Muscle layer of duodenum (tissue), 2 donors: ENCODE results near the gene PLCG2.
"Not testable (repeated sequence)": the region's sequence is repeated elsewhere in the genome, so short reads cannot be mapped to it uniquely, and the experiment has no call there.

Experiments
- H3K27ac ChIP-seq: one replicate; pipeline ENCODE4 v1.7.0; 2013; ENCODE audit warnings: mild to moderate bottlenecking, low read length
- H3K27me3 ChIP-seq: one replicate; pipeline ENCODE4 v1.7.0; 2013; ENCODE audit warnings: low read depth, mild to moderate bottlenecking, control low read depth, low read length
- H3K36me3 ChIP-seq, 2 donors: one replicate each; pipeline ENCODE4 v1.7.0; 2013; ENCODE audit warnings: low read length in 2 of 2, control low read depth in 1 of 2, mild to moderate bottlenecking in 1 of 2; ENCODE audit not compliant: insufficient read depth in 2 of 2, control insufficient read depth in 1 of 2
- H3K4me1 ChIP-seq, 2 donors: one replicate each; pipeline ENCODE4 v1.7.0; 2013; ENCODE audit warnings: low read length in 2 of 2, mild to moderate bottlenecking in 2 of 2, control low read depth in 1 of 2, moderate library complexity in 1 of 2; ENCODE audit not compliant: insufficient read depth in 2 of 2, control insufficient read depth in 1 of 2
- H3K4me3 ChIP-seq, 2 donors: one replicate each; pipeline ENCODE4 v1.7.0; 2013; ENCODE audit warnings: low read length in 2 of 2, low read depth in 1 of 2, mild to moderate bottlenecking in 1 of 2
- H3K9me3 ChIP-seq, 2 donors: one replicate each; pipeline ENCODE4 v1.7.0; 2013; ENCODE audit warnings: low read length in 2 of 2, control low read depth in 1 of 2, mild to moderate bottlenecking in 1 of 2; ENCODE audit not compliant: control insufficient read depth in 1 of 2
- donor health status: healthy.

PLCG2 gene

GRCh38 chr16:81925016-81925415 lies 145.9 kb downstream of the PLCG2 start:
- Histone ChIP-seq H3K4me1 (no peaks in the 10 kb centered on the region), H3K4me3 (no peak overlapping the region), H3K27ac (no peak overlapping the region), H3K27me3 (no peaks in the 10 kb centered on the region), H3K9me3 (no peaks in the 10 kb centered on the region), H3K36me3 (peaks cover 7 to 15% of the 10 kb centered on the region in 2 donors)

GRCh38 chr16:81926036-81926435 lies 146.9 kb downstream of the PLCG2 start:
- Histone ChIP-seq H3K27me3 (no peaks in the 10 kb centered on the region), H3K36me3 (peaks cover 7 to 12% of the 10 kb centered on the region in 2 donors)

GRCh38 chr16:81927561-81928185 lies 148.6 kb downstream of the PLCG2 start:
- Histone ChIP-seq H3K4me3 (no peak overlapping the region), H3K27me3 (no peaks in the 10 kb centered on the region), H3K27ac (no peak overlapping the region), H3K9me3 (no peaks in the 10 kb centered on the region), H3K36me3 (peaks cover 6 to 10% of the 10 kb centered on the region in 2 donors), H3K4me1 (no peaks in the 10 kb centered on the region)

More at GRCh38 chr16:81926036-81926435, 146.9 kb downstream of the PLCG2 start:
- H3K27ac ChIP-seq, result no peak overlapping the region
- no peaks in the 10 kb centered on the region for H3K4me1 ChIP-seq
- H3K4me3 ChIP-seq, result no peak overlapping the region
- H3K9me3 ChIP-seq, result no peaks in the 10 kb centered on the region

- H3K4me1 ChIP-seq, result no peaks in the 10 kb centered on the region
Observed at GRCh38 chr16:81928271-81928918, 149.3 kb downstream of the PLCG2 start.

GRCh38 chr16:81928975-81929374 lies 149.9 kb downstream of the PLCG2 start:
- Histone ChIP-seq H3K27me3 (no peaks in the 10 kb centered on the region), H3K9me3 (no peaks in the 10 kb centered on the region), H3K36me3 (peaks cover 4 to 10% of the 10 kb centered on the region in 2 donors), H3K4me3 (no peak overlapping the region), H3K4me1 (no peaks in the 10 kb centered on the region), H3K27ac (no peak overlapping the region)

More at GRCh38 chr16:81928271-81928918, 149.3 kb downstream of the PLCG2 start:
- Histone ChIP-seq H3K4me3 (no peak overlapping the region), H3K27ac (no peak overlapping the region), H3K36me3 (peaks cover 6 to 10% of the 10 kb centered on the region in 2 donors), H3K27me3 (no peaks in the 10 kb centered on the region), H3K9me3 (no peaks in the 10 kb centered on the region)

- peaks cover 3 to 10% of the 10 kb centered on the region in 2 donors for H3K36me3 ChIP-seq
- H3K4me1 ChIP-seq, result no peaks in the 10 kb centered on the region
- H3K27me3 ChIP-seq, result no peaks in the 10 kb centered on the region
- H3K27ac ChIP-seq, result no peak overlapping the region
- H3K9me3 ChIP-seq, result no peaks in the 10 kb centered on the region
- H3K4me3 ChIP-seq, result no peak overlapping the region
Observed at GRCh38 chr16:81929841-81930240, 150.8 kb downstream of the PLCG2 start.

- peaks cover 3 to 10% of the 10 kb centered on the region in 2 donors for H3K36me3 ChIP-seq
- no peaks in the 10 kb centered on the region for H3K27me3 ChIP-seq
- H3K9me3 ChIP-seq, result no peaks in the 10 kb centered on the region
- H3K4me1 ChIP-seq, result peaks cover 0 to 8% of the 10 kb centered on the region in 2 donors
- no peak overlapping the region for H3K4me3 ChIP-seq
- H3K27ac ChIP-seq, result no peak overlapping the region
Observed at GRCh38 chr16:81931927-81932326, 152.8 kb downstream of the PLCG2 start.

- peaks cover 0 to 10% of the 10 kb centered on the region in 2 donors for H3K36me3 ChIP-seq
- H3K4me1 ChIP-seq, result peaks cover 0 to 15% of the 10 kb centered on the region in 2 donors
- H3K27me3 ChIP-seq, result no peaks in the 10 kb centered on the region
- H3K4me3 ChIP-seq, result no peak overlapping the region
- no peaks in the 10 kb centered on the region for H3K9me3 ChIP-seq
- no peak overlapping the region for H3K27ac ChIP-seq
Observed at GRCh38 chr16:81932668-81933067, 153.6 kb downstream of the PLCG2 start.

- Histone ChIP-seq H3K27ac (no peak overlapping the region), H3K36me3 (peaks cover 0 to 10% of the 10 kb centered on the region in 2 donors), H3K4me1 (peaks cover 0 to 19% of the 10 kb centered on the region in 2 donors), H3K27me3 (no peaks in the 10 kb centered on the region), H3K9me3 (no peaks in the 10 kb centered on the region), H3K4me3 (no peak overlapping the region)
Observed at GRCh38 chr16:81933361-81933760, 154.3 kb downstream of the PLCG2 start.

GRCh38 chr16:81934711-81935110 lies 155.6 kb downstream of the PLCG2 start:
- H3K4me3 ChIP-seq, H3K27ac ChIP-seq, H3K36me3 ChIP-seq, H3K9me3 ChIP-seq, H3K27me3 ChIP-seq: not testable (repeated sequence)
- H3K4me1 ChIP-seq, result peaks cover 0 to 19% of the 10 kb centered on the region in 2 donors

GRCh38 chr16:81936209-81937000 lies 157.3 kb downstream of the PLCG2 start:
- H3K27me3 ChIP-seq, result no peaks in the 10 kb centered on the region

More at GRCh38 chr16:81936209-81937000, 157.3 kb downstream of the PLCG2 start:
- Histone ChIP-seq H3K4me1 (peaks cover 0 to 19% of the 10 kb centered on the region in 2 donors), H3K27ac (no peak overlapping the region), H3K9me3 (no peaks in the 10 kb centered on the region), H3K4me3 (no peak overlapping the region), H3K36me3 (peaks cover 0 to under 1% of the 10 kb centered on the region in 2 donors)
